Vagina (tissue), 2 donors: ENCODE results near the gene RPP40.

Experiments used
- CTCF ChIP-seq, 3 experiments: fragments of 450-650 bp in 2 of 3; fragments of 200-600 bp in 1 of 3; sonication (generic) in 1 of 3; IDR thresholded peaks; one replicate each; pipeline ENCODE4 v1.5.1; 2017 to 2019; ENCODE audit warnings: antibody characterized with exemption in 3 of 3, mild to moderate bottlenecking in 2 of 3, moderate library complexity in 2 of 3
- POLR2A ChIP-seq, 2 donors: fragments of 450-650 bp; IDR thresholded peaks; one replicate each; pipeline ENCODE4 v1.6.1; 2017; ENCODE audit warnings: antibody characterized with exemption in 2 of 2, mild to moderate bottlenecking in 2 of 2, moderate library complexity in 2 of 2
- POLR2AphosphoS5 ChIP-seq, 2 donors: sonication (generic); formaldehyde crosslinking; IDR thresholded peaks; one replicate each; pipeline ENCODE4 v1.9.0; 2017; ENCODE audit warnings: antibody characterized with exemption in 2 of 2, mild to moderate bottlenecking in 2 of 2, low read depth in 1 of 2; ENCODE audit not compliant: insufficient read depth in 1 of 2

GRCh38 chr6:4974962-4975361, 28.9 kb downstream of the RPP40 start:
- no peak for TF ChIP-seq POLR2AphosphoS5 (IDR thresholded peaks at IDR 0.05; ENCODE audit: insufficient read depth in 1 of 2, low read depth in 1 of 2)
- no peak for TF ChIP-seq CTCF (IDR thresholded peaks at IDR 0.05)
- no peak for TF ChIP-seq POLR2A (IDR thresholded peaks at IDR 0.05)
